GM12878 (cell line): ENCODE data around the gene SYNGR1.
"Not testable (repeated sequence)": the region's sequence is repeated elsewhere in the genome, so short reads cannot be mapped to it uniquely, and the experiment has no call there.

Experiments used
- ASH2L ChIP-seq: fragments of 300-600, 200-600 bp; sonication (generic); IDR thresholded peaks from 2 replicates; pipeline ENCODE4 v1.6.1; 2017; ENCODE audit warnings: low read depth, mild to moderate bottlenecking, borderline replicate concordance
- CBX3 ChIP-seq: fragments of 200-600 bp; sonication (generic); IDR thresholded peaks from 2 replicates; pipeline ENCODE4 v1.6.1; 2016; ENCODE audit warnings: low read depth, borderline replicate concordance
- GABPA ChIP-seq: IDR thresholded peaks from 2 replicates; pipeline ENCODE4 v1.6.1; 2014; ENCODE audit warnings: antibody characterized with exemption, low read depth, mild to moderate bottlenecking, inconsistent platforms
- POLR2A ChIP-seq: IDR thresholded peaks from 2 replicates; pipeline ENCODE4 v1.6.1; 2011; ENCODE audit warnings: low read depth, mild to moderate bottlenecking, low read length
- SIX5 ChIP-seq: IDR thresholded peaks from 2 replicates; pipeline ENCODE4 v1.6.1; 2011; ENCODE audit warnings: mild to moderate bottlenecking, low read depth, low read length, moderate library complexity; ENCODE audit not compliant: severe bottlenecking
- ZNF24 ChIP-seq: fragments of 450-650 bp; IDR thresholded peaks from 2 replicates; pipeline ENCODE4 v1.6.1; 2017; ENCODE audit warnings: antibody characterized with exemption, mild to moderate bottlenecking
- TF ChIP-seq, protein P1 (sequence below): fragments of 150-350 bp; IDR thresholded peaks from 2 replicates; pipeline ENCODE4 v1.6.1; 2016; ENCODE audit warnings: low read depth, low read length
- TF ChIP-seq, protein P2 (sequence below): IDR thresholded peaks from 2 replicates; pipeline ENCODE4 v1.6.1; 2012; ENCODE audit warnings: low read depth, low read length, improper control_type of control experiment
- TF ChIP-seq, protein P3 (sequence below): IDR thresholded peaks from 2 replicates; pipeline ENCODE4 v1.6.1; 2012; ENCODE audit warnings: low read depth, low read length, improper control_type of control experiment
- TF ChIP-seq, protein P4 (sequence below), 3 experiments: IDR thresholded peaks in 2 of 3; conservative IDR thresholded peaks in 1 of 3; 2 replicates each; pipeline ENCODE4 v1.5.1; 2011; ENCODE audit warnings: low read depth in 3 of 3, low read length in 3 of 3, mild to moderate bottlenecking in 3 of 3, control low read depth in 2 of 3, moderate library complexity in 2 of 3, inconsistent platforms in 1 of 3, mixed read lengths in 1 of 3; ENCODE audit not compliant: control insufficient read depth in 2 of 3, insufficient read depth in 1 of 3; ENCODE audit errors: extremely low read depth in 1 of 3

DNA sequence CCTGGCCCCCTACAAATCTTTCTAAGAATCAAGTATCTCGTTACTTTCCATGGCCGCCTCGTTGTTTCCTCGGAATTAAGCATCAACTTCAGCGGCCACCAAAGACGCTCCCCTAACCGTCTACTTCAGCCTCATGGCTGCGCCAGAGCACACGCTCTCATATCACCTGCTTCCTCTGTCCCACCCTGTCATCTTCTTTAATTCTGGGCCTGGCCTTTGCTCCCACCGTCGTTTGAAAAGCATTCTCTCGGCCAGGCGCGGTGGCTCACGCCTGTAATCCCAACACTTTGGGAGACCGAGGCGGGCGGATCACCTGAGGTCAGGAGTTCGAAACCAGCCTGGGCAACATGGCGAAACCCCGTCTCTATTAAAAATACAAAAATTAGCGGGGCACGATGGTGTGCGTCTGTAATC, 29.2 kb upstream of the SYNGR1 start:
- TF ChIP-seq, protein P1, sequence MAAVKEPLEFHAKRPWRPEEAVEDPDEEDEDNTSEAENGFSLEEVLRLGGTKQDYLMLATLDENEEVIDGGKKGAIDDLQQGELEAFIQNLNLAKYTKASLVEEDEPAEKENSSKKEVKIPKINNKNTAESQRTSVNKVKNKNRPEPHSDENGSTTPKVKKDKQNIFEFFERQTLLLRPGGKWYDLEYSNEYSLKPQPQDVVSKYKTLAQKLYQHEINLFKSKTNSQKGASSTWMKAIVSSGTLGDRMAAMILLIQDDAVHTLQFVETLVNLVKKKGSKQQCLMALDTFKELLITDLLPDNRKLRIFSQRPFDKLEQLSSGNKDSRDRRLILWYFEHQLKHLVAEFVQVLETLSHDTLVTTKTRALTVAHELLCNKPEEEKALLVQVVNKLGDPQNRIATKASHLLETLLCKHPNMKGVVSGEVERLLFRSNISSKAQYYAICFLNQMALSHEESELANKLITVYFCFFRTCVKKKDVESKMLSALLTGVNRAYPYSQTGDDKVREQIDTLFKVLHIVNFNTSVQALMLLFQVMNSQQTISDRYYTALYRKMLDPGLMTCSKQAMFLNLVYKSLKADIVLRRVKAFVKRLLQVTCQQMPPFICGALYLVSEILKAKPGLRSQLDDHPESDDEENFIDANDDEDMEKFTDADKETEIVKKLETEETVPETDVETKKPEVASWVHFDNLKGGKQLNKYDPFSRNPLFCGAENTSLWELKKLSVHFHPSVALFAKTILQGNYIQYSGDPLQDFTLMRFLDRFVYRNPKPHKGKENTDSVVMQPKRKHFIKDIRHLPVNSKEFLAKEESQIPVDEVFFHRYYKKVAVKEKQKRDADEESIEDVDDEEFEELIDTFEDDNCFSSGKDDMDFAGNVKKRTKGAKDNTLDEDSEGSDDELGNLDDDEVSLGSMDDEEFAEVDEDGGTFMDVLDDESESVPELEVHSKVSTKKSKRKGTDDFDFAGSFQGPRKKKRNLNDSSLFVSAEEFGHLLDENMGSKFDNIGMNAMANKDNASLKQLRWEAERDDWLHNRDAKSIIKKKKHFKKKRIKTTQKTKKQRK, result not testable (repeated sequence)
- TF ChIP-seq, protein P2, sequence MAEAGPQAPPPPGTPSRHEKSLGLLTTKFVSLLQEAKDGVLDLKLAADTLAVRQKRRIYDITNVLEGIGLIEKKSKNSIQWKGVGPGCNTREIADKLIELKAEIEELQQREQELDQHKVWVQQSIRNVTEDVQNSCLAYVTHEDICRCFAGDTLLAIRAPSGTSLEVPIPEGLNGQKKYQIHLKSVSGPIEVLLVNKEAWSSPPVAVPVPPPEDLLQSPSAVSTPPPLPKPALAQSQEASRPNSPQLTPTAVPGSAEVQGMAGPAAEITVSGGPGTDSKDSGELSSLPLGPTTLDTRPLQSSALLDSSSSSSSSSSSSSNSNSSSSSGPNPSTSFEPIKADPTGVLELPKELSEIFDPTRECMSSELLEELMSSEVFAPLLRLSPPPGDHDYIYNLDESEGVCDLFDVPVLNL, result not testable (repeated sequence)
- not testable (repeated sequence) for TF ChIP-seq ASH2L, SIX5, POLR2A, ZNF24, CBX3, GABPA
- TF ChIP-seq, protein P3, sequence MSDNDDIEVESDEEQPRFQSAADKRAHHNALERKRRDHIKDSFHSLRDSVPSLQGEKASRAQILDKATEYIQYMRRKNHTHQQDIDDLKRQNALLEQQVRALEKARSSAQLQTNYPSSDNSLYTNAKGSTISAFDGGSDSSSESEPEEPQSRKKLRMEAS, result not testable (repeated sequence)
- TF ChIP-seq, protein P4, sequence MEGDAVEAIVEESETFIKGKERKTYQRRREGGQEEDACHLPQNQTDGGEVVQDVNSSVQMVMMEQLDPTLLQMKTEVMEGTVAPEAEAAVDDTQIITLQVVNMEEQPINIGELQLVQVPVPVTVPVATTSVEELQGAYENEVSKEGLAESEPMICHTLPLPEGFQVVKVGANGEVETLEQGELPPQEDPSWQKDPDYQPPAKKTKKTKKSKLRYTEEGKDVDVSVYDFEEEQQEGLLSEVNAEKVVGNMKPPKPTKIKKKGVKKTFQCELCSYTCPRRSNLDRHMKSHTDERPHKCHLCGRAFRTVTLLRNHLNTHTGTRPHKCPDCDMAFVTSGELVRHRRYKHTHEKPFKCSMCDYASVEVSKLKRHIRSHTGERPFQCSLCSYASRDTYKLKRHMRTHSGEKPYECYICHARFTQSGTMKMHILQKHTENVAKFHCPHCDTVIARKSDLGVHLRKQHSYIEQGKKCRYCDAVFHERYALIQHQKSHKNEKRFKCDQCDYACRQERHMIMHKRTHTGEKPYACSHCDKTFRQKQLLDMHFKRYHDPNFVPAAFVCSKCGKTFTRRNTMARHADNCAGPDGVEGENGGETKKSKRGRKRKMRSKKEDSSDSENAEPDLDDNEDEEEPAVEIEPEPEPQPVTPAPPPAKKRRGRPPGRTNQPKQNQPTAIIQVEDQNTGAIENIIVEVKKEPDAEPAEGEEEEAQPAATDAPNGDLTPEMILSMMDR (IDR thresholded peaks at IDR 0.05 in 2 of 3, conservative IDR thresholded peaks at IDR 0.05 in 1 of 3; ENCODE audit: control insufficient read depth in 2 of 3, extremely low read depth in 1 of 3, insufficient read depth in 1 of 3, low read depth in 3 of 3, low read length in 3 of 3), result not testable (repeated sequence)
